ENCODE data around the gene ADAP2. TPM values are rescaled to one million over a fixed set of nuclear protein-coding genes. Genes with fewer than 3 reads are reported as not detected.

The ADAP2 gene
- total RNA-seq, 1 experiment from 2014 or later: 6.9 TPM

Other genes starting within 250 kb of the ADAP2 start
- gene CRLF3, start 97.3 kb upstream of the ADAP2 start, total RNA-seq (2014; rRNA removed; shearing (Covaris generic)): 28.2 and 32.5 TPM in 2 replicates
- 9.7 and 11.0 TPM in 2 replicates for gene ATAD5, start 90.0 kb upstream of the ADAP2 start, total RNA-seq (2014; rRNA removed; shearing (Covaris generic))
- 12.5 and 27.5 TPM in 2 replicates for gene TEFM, start 15.7 kb upstream of the ADAP2 start, total RNA-seq (2014; rRNA removed; shearing (Covaris generic))
- 15.2 and 20.4 TPM in 2 replicates for gene RNF135, start 49.1 kb downstream of the ADAP2 start, total RNA-seq (2014; rRNA removed; shearing (Covaris generic))
- 13.8 and 30.2 TPM in 2 replicates for gene NF1, start 173.0 kb downstream of the ADAP2 start, total RNA-seq (2014; rRNA removed; shearing (Covaris generic))